Muscle of leg (tissue), 11 donors: ENCODE data around the gene STAT6. TPM values are rescaled to one million over a fixed set of nuclear protein-coding genes. Genes with fewer than 3 reads are reported as not detected.

Source experiments
- DNase-seq: peaks from one replicate; pipeline ENCODE4 v3.0.0; 2013
- H3K27ac ChIP-seq: one replicate; pipeline ENCODE4 v1.5.1; 2013; ENCODE audit warnings: mild to moderate bottlenecking, low read length, control low read depth
- H3K27me3 ChIP-seq: one replicate; pipeline ENCODE4 v1.6.1; 2013; ENCODE audit warnings: low read length; ENCODE audit not compliant: control insufficient read depth, insufficient read depth
- H3K36me3 ChIP-seq: one replicate; pipeline ENCODE4 v1.6.1; 2013; ENCODE audit warnings: low read length; ENCODE audit not compliant: control insufficient read depth, insufficient read depth
- H3K4me1 ChIP-seq: one replicate; pipeline ENCODE4 v1.6.1; 2013; ENCODE audit warnings: low read length; ENCODE audit not compliant: control insufficient read depth, insufficient read depth
- H3K4me3 ChIP-seq: one replicate; pipeline ENCODE4 v1.5.1; 2013; ENCODE audit warnings: low read length, control low read depth
- H3K9me3 ChIP-seq: replicated peaks from 2 replicates; pipeline ENCODE4 v1.6.1; 2013; ENCODE audit warnings: low read depth, low read length; ENCODE audit not compliant: control insufficient read depth
- WGBS: methylation state at CpG from one replicate; pipeline ENCODE4 v1.1.5; 2013; ENCODE audit warnings: missing lambda C conversion rate; ENCODE audit not compliant: insufficient coverage; 5-methylcytosine and 5-hydroxymethylcytosine counted together
- polyA plus RNA-seq, 8 donors: library from polyadenylated mRNA; unstranded; fragments of 120-200 nt; gene quantifications; one replicate each; pipeline versions ENCODE4 v1.2.1 to v1.2.3, GENCODE V29; 2013; ENCODE audit warnings: inconsistent platforms in 1 of 8, low replicate concordance in 1 of 8; ENCODE audit not compliant: insufficient read length in 8 of 8, insufficient read depth in 1 of 8
- total RNA-seq: library from RNA; stranded (reverse); fragments of 120-200 nt; gene quantifications from one replicate; pipeline ENCODE4 v1.2.4, GENCODE V29; 2013

The STAT6 gene
- total and polyA plus RNA-seq, 9 donors, result 26.9 to 56.3 (median 36.4) TPM

DNA sequence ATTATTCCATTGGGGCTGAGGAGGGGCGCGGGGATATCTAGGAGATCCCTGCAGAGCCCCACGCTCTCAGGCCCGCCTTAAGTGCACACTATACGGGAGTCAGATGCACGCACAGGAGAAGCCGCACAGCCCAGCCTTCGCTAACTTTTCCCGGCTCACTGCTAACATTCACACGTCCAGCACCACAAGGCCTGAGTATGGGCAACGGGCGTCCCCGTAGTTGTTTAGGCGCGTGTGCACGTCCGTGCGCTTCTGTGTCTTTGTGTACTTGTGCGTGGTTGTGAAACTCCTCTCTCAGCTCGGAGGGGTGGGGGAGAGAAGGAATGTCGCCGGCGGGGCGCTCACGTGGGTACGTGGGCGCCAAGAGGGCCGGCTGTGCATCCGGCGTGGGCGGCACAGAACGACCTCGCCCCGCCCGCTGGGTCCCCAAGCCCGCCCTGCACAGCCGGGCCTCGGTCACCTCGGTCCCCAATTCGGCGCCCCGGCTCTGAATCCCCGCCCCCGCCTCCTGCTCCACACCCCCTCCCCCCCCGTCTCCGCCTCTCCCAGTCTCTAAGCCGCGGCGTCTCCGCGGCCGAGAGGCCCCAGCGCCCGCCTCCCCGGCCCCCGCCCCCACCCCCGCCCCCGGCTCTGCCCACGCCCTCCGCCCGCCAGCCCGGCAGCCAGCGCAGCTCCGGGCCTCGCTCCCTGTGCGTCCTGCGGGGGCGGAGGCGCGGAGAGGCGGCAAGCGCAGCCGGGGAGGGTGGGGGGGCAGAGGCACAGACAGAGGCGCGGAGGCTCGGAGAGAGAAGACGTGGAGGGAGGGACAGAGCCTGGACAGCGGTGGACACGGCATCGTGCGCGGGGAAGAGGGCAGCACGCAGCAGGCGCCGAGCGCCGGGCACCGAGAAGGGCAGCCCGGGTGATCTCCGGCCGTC is 22.6 kb downstream of the STAT6 start, which contains the start of gene NAB2:
Gene NAB2, plus strand, starts transcription at position 761 of the 917 bp plus-strand sequence. CDS start 158 bp downstream, outside the sequence.
- no peaks in the 10 kb centered on the region for H3K27me3 ChIP-seq
- DNase-seq, result peak; percentile 98
- H3K36me3 ChIP-seq, result peaks cover 33% of the 10 kb centered on the region
- H3K27ac ChIP-seq, result peak within 1 kb of the TSS; percentile 99
- no peaks in the 10 kb centered on the region for H3K9me3 ChIP-seq
- H3K4me1 ChIP-seq, result peaks cover 54% of the 10 kb centered on the region
- WGBS, result 0% methylated on average over 60 of the region's 91 CpGs
- H3K4me3 ChIP-seq, result peak within 1 kb of the TSS; percentile 74

DNA sequence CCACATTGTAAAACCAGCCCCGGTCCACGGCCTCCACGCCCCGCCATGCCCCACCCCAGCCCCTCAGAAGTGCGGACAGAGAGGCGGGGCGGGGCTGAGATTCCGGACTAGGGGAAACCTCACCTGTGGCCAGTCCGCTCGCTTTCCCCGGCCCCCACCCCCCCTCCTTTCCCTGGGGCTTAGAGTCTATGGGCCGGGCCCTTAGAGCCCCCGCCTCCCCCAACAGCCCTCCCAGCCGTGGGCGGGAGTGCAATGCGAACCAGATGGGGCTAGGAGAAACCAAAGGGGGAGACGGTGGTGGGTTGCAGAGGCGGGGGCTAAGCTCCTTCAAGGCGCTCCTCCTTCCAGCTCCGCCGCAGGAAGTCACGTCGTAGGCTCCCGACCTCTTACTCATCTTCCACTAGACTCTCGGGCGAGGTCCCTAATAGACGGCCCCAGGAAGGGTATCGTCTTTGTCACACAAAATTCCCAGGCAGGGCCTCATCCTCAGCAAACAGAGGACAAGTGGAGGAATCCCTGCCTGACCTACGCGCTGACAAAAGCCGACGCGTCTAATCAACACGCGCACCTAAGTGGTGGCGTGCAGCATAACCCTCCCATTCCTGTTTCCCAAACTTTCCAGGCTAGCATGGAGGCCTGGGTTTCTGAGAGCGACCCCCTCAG is 23.3 kb downstream of the STAT6 start:
- peak; percentile 98 for DNase-seq
- Histone ChIP-seq H3K36me3 (peaks cover 25% of the 10 kb centered on the region), H3K4me3 (peak overlapping the region; percentile 72), H3K4me1 (peaks cover 47% of the 10 kb centered on the region), H3K27ac (peak overlapping the region; percentile 99), H3K27me3 (no peaks in the 10 kb centered on the region), H3K9me3 (no peaks in the 10 kb centered on the region)
- under 1% methylated on average over 25 of the region's 37 CpGs for WGBS

DNA sequence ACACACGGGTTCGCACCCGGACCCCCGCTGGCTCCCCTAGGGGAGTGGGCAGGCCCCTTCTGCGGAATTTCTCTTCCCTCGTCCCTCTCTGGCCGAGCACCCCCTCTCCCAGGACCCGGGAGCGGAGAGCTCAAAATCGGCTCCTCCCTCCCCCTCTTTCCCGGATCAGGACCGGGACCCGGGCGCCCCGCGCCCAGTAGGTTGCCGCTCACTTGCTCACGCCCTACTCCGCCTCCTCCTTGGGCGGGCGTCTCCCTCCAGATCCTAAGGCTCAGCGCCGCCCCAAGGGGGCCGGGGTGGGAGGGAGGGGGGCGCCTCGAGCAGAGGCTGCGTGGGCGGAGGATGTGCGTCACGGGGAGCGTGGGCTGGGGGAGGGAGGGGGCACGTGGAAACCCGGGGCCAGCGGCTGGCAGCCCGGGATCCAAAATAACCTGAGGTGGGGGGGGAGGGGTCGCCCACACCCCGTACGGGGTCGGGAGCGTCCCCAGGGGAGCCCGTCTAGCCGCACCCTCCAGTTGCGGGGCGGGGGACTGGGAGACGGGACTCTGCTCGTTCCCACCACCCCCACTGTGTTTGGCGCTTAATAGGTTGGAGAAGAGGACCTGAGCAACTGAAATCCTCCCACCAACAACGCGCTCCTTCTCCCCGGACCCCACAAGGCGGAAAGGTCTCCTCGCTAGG is 24.0 kb downstream of the STAT6 start:
- WGBS, result under 1% methylated on average over 15 of the region's 52 CpGs

DNA sequence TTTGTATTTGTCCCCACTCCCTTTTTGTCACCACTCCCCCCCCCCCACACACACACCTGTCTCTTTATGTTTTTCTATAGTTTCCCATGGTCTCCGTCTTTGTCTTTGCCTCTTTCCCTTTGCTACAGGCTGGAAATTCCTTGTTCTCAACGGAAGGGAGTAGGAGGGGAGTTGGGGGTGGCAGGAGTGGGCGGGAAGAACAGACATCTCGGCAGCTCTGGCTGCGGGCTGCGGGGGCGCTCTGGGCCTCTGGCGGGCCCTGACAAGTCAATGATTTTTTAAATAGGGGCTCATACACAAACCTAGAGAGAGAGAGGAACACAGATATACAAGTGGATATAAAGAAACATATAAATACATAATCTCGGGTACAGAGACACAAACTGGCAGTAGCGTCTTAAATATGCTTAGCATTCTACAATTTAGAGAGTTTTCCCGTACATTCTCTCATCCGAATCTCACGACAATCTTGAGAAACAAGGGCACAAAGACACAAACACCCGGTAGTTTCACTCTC is 24.6 kb downstream of the STAT6 start:
- peak; percentile 91 for DNase-seq
- Histone ChIP-seq H3K36me3 (peaks cover 12% of the 10 kb centered on the region), H3K4me1 (peaks cover 35% of the 10 kb centered on the region), H3K9me3 (no peaks in the 10 kb centered on the region), H3K27me3 (no peaks in the 10 kb centered on the region), H3K27ac (peak overlapping the region; percentile 99), H3K4me3 (peak overlapping the region; percentile 72)
- WGBS, result 0% methylated on average over 6 of the region's 14 CpGs

More for the DNA sequence above, 24.0 kb downstream of the STAT6 start:
- no peaks in the 10 kb centered on the region for H3K9me3 ChIP-seq
- H3K27ac ChIP-seq, result peak overlapping the region; percentile 99
- peak; percentile 96 for DNase-seq
- peaks cover 18% of the 10 kb centered on the region for H3K36me3 ChIP-seq
- H3K27me3 ChIP-seq, result no peaks in the 10 kb centered on the region
- H3K4me1 ChIP-seq, result peaks cover 40% of the 10 kb centered on the region
- H3K4me3 ChIP-seq, result peak overlapping the region; percentile 72

DNA sequence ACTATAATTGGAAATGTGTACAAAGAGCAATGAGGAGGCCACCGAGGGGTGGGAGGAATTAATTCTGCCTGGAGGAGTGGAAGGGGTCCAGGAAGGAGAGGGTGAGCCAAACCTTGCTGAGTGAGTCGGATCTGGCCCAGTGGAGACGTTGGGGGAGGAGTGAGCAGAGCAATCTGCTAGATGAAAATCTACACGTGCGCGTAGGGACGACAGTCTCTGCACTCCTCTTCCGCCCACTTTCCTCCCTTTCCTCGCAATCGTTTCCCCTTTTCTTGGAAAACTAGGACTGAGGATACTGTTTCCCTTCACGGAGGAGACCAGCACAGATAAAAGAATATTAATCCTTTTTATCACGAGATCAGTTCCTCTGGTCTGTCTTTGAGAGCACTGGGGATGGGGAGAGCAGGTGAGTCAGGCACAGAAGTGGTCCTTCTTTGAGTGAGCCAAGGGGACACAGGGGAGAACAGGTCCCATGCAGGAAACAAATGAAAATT is 25.1 kb downstream of the STAT6 start:
- Histone ChIP-seq H3K4me1 (peaks cover 30% of the 10 kb centered on the region), H3K36me3 (peaks cover 7% of the 10 kb centered on the region), H3K27ac (peak overlapping the region; percentile 99), H3K4me3 (peak overlapping the region; percentile 72), H3K27me3 (no peaks in the 10 kb centered on the region), H3K9me3 (no peaks in the 10 kb centered on the region)
- 13% methylated on average over 4 of the region's 12 CpGs for WGBS
- peak; percentile 93 for DNase-seq

GRCh38 chr12:57080855-57081254 is 30.3 kb downstream of the STAT6 start:
- Histone ChIP-seq H3K27ac (no peak overlapping the region), H3K9me3 (no peaks in the 10 kb centered on the region), H3K27me3 (no peaks in the 10 kb centered on the region), H3K36me3 (no peaks in the 10 kb centered on the region), H3K4me3 (no peak overlapping the region), H3K4me1 (peaks cover 17% of the 10 kb centered on the region)
- DNase-seq, result no peak
- no CpG with 5 or more reads among the region's 1 CpG for WGBS

GRCh38 chr12:57079821-57080220 is 31.3 kb downstream of the STAT6 start:
- no peaks in the 10 kb centered on the region for H3K9me3 ChIP-seq
- DNase-seq, result no peak
- WGBS, result no CpG with 5 or more reads among the region's 1 CpG
- peaks cover 14% of the 10 kb centered on the region for H3K4me1 ChIP-seq
- peaks cover 2% of the 10 kb centered on the region for H3K36me3 ChIP-seq
- H3K4me3 ChIP-seq, result no peak overlapping the region
- H3K27me3 ChIP-seq, result no peaks in the 10 kb centered on the region
- H3K27ac ChIP-seq, result peak overlapping the region; percentile 91

DNA sequence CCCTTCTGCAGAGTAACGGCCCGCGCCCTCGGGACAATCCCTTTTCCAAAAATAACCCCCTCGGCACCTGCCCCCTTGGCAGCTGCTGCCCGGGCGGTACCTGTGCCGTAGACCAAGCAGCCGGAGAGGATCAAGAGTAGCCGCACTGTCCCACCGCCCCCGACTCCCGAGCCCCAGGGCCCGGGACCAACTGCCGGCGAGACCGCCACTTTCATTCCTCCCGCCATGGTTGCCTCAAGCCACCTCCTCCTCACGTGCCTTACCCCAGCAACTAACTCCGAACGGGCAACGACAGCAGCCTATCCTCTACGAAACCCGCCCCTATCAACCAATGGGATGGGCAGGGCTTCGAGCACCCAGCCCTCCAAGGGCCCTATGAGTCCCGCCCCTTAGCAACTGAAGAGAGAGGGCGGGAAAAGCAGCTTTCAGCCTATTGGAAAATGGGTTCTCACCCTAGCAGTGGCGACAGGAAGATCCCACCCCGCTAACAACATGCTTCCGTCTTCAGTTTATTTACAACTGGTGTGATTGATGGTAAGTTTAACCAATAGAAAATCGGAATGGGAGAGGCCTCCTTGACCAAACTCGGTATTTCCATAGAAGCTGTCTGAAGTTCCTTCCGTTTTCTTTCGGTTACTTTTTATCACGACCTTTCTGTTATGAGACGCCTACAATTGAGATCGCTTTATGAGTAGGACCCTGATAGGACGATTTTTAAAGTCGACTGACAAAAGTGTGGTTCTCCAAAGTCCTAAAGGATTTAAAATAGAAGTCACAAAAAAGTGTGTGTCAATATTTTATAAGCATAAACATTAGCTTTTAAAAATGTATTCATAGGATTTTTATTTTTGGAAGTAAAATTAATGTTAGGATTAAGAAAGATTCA is 32.4 kb downstream of the STAT6 start, which contains the start of gene NEMP1:
Gene NEMP1, minus strand, starts transcription at position 273 of the 886 bp plus-strand sequence. Its CDS starts 46 bp downstream, at position 227.
- Histone ChIP-seq H3K27ac (peak within 1 kb of the TSS; percentile 91), H3K4me1 (peaks cover 14% of the 10 kb centered on the region), H3K9me3 (no peaks in the 10 kb centered on the region), H3K4me3 (peak within 1 kb of the TSS; percentile 88), H3K27me3 (no peaks in the 10 kb centered on the region), H3K36me3 (peaks cover 2% of the 10 kb centered on the region)
- 0% methylated on average over 18 of the region's 39 CpGs for WGBS
- DNase-seq, result peak; percentile 100
